ENCODE data around the gene ADGRL2.

Gene ADGRL2

GRCh38 chr1:81838600-81839218 lies 38.0 kb downstream of the ADGRL2 start (continued):
- TF ChIP-seq PATZ1 (tag by site-specific recombination; IDR thresholded peaks at IDR 0.05) (no peak), IKZF3 (tag by site-specific recombination; IDR thresholded peaks at IDR 0.05) (0 out of 2 replicates have a peak, but pooled peaks have one; percentile 25), ZFHX2 (tag by site-specific recombination; conservative IDR thresholded peaks at IDR 0.05) (no peak), BCL6B (tag by site-specific recombination; IDR thresholded peaks at IDR 0.05) (peak; percentile 64; the same call in 1 of the 2 replicates), ZNF426 (tag by site-specific recombination; IDR thresholded peaks at IDR 0.05) (no peak), ZNF248 (tag by site-specific recombination; IDR thresholded peaks at IDR 0.05) (no peak), YY1 (tag by site-specific recombination; IDR thresholded peaks at IDR 0.05) (no peak), ZNF121 (tag by site-specific recombination; IDR thresholded peaks at IDR 0.05) (no peak), ZNF24 (tag by site-specific recombination; IDR thresholded peaks at IDR 0.05) (no peak), ZNF26 (tag by site-specific recombination; IDR thresholded peaks at IDR 0.05) (no peak), EGR2 (tag by site-specific recombination; IDR thresholded peaks at IDR 0.05; ENCODE audit: low read depth) (no peak), KLF8 (tag by site-specific recombination; IDR thresholded peaks at IDR 0.05) (no peak), ZSCAN23 (tag by site-specific recombination; IDR thresholded peaks at IDR 0.05) (no peak), ZNF10 (tag by site-specific recombination; IDR thresholded peaks at IDR 0.05) (no peak), ZNF530 (tag by site-specific recombination; IDR thresholded peaks at IDR 0.05; ENCODE audit: low read depth) (no peak), ZNF184 (tag by site-specific recombination; IDR thresholded peaks at IDR 0.05) (no peak)
- TF ChIP-seq, protein P1, sequence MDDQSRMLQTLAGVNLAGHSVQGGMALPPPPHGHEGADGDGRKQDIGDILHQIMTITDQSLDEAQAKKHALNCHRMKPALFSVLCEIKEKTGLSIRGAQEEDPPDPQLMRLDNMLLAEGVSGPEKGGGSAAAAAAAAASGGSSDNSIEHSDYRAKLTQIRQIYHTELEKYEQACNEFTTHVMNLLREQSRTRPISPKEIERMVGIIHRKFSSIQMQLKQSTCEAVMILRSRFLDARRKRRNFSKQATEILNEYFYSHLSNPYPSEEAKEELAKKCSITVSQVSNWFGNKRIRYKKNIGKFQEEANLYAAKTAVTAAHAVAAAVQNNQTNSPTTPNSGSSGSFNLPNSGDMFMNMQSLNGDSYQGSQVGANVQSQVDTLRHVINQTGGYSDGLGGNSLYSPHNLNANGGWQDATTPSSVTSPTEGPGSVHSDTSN (CRISPR knock-in tag; IDR thresholded peaks at IDR 0.05) = no peak
- TF ChIP-seq, protein P2, sequence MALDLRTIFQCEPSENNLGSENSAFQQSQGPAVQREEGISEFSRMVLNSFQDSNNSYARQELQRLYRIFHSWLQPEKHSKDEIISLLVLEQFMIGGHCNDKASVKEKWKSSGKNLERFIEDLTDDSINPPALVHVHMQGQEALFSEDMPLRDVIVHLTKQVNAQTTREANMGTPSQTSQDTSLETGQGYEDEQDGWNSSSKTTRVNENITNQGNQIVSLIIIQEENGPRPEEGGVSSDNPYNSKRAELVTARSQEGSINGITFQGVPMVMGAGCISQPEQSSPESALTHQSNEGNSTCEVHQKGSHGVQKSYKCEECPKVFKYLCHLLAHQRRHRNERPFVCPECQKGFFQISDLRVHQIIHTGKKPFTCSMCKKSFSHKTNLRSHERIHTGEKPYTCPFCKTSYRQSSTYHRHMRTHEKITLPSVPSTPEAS (tag by site-specific recombination; IDR thresholded peaks at IDR 0.05) = no peak

- Histone ChIP-seq H3K4me3 (ENCODE audit: low read depth, low read length) (no peak overlapping the region), H3K27ac (ENCODE audit: extremely low read depth, low read depth, low read length) (no peak overlapping the region), H3K9me3 (ENCODE audit: control insufficient read depth, insufficient read depth, low read depth, low read length) (no peaks in the 10 kb centered on the region), H3K36me3 (ENCODE audit: control insufficient read depth in 2 of 2, insufficient read depth in 1 of 2, low read length in 2 of 2) (no peaks in the 10 kb centered on the region; a peak in 1 of 3 replicates), H3K4me1 (ENCODE audit: control insufficient read depth, insufficient read depth, low read length) (peaks cover 15% of the 10 kb centered on the region)
- ChIA-PET CTCF (no interaction called here), POLR2A (no interaction called here)
- TF ChIP-seq YY2 (tag by site-specific recombination; IDR thresholded peaks at IDR 0.05) (no peak), ZNF138 (tag by site-specific recombination; IDR thresholded peaks at IDR 0.05; ENCODE audit: borderline replicate concordance) (no peak), ZNF354C (tag by site-specific recombination; IDR thresholded peaks at IDR 0.05; ENCODE audit: borderline replicate concordance, low read depth) (no peak), ZNF510 (tag by site-specific recombination; IDR thresholded peaks at IDR 0.05; ENCODE audit: insufficient replicate concordance) (no peak), ZNF558 (tag by site-specific recombination; IDR thresholded peaks at IDR 0.05) (no peak), ZNF488 (tag by site-specific recombination; IDR thresholded peaks at IDR 0.05) (no peak), ZNF140 (tag by site-specific recombination; IDR thresholded peaks at IDR 0.05) (no peak), ZNF707 (tag by site-specific recombination; IDR thresholded peaks at IDR 0.05) (no peak), ZIC2 (tag by site-specific recombination; IDR thresholded peaks at IDR 0.05) (no peak), TRIM28 (IDR thresholded peaks at IDR 0.05; ENCODE audit: borderline replicate concordance, low read length) (no peak)
- TF ChIP-seq, protein P3, sequence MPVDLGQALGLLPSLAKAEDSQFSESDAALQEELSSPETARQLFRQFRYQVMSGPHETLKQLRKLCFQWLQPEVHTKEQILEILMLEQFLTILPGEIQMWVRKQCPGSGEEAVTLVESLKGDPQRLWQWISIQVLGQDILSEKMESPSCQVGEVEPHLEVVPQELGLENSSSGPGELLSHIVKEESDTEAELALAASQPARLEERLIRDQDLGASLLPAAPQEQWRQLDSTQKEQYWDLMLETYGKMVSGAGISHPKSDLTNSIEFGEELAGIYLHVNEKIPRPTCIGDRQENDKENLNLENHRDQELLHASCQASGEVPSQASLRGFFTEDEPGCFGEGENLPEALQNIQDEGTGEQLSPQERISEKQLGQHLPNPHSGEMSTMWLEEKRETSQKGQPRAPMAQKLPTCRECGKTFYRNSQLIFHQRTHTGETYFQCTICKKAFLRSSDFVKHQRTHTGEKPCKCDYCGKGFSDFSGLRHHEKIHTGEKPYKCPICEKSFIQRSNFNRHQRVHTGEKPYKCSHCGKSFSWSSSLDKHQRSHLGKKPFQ (tag by site-specific recombination; IDR thresholded peaks at IDR 0.05) = no peak
Observed at GRCh38 chr1:81840805-81841204, 40.1 kb downstream of the ADGRL2 start.
